Endothelial cell of umbilical vein (primary cell): ENCODE measurements around the gene CEP83. TPM values are rescaled to one million over a fixed set of nuclear protein-coding genes. Genes with fewer than 3 reads are reported as not detected.

ENCODE experiments used
- BruUV-seq: library from RNA; stranded (reverse); fragments of 400-500 nt; replicated peaks from 2 replicates; lab custom pipeline; 2021; lab: Mats Ljungman, UMichigan
- CTCF ChIA-PET: fragments of 300-600, 350-600 bp; sonication (Branson Sonifier 250); formaldehyde crosslinking; loops from one replicate; lab custom pipeline; 2021; ENCODE audit warnings: antibody characterized with exemption, inconsistent platforms; lab: Charles Lee
- POLR2A ChIA-PET: fragments of 300-600, 350-600 bp; sonication (Branson Sonifier 250); formaldehyde crosslinking; loops from one replicate; lab custom pipeline; 2021; ENCODE audit warnings: antibody characterized with exemption, inconsistent platforms; lab: Charles Lee
- DNase-seq: peaks from one replicate; pipeline ENCODE4 v3.0.0-alpha.2; 2011; ENCODE audit warnings: low read depth, low spot score
- FAIRE-seq: peaks from 2 replicates; lab custom pipeline; 2011; peaks lifted over from hg19 to GRCh38; lab: Jason Lieb, UNC
- H2AFZ ChIP-seq: 2 replicates; pipeline ENCODE4 v1.6.0; 2012; ENCODE audit warnings: low read depth, low read length, control low read depth, inconsistent platforms
- H3K27ac ChIP-seq: 2 replicates; pipeline ENCODE4 v1.5.1; 2011; ENCODE audit warnings: low read depth, mild to moderate bottlenecking, control low read depth, low read length, moderate library complexity; ENCODE audit not compliant: insufficient read depth
- H3K27me3 ChIP-seq, 2 experiments: 2 replicates each; pipeline versions ENCODE4 v1.6.0 to v1.6.1; 2011; ENCODE audit warnings: low read length in 2 of 2, mixed read lengths in 1 of 2; ENCODE audit not compliant: control insufficient read depth in 2 of 2, insufficient read depth in 2 of 2
- H3K36me3 ChIP-seq, 2 experiments: 2 replicates in 1 of 2; 3 replicates in 1 of 2; pipeline ENCODE4 v1.5.1; 2011; ENCODE audit warnings: low read length in 2 of 2, mild to moderate bottlenecking in 1 of 2, moderate library complexity in 1 of 2; ENCODE audit not compliant: control insufficient read depth in 2 of 2, insufficient read depth in 2 of 2; ENCODE audit errors: extremely low read depth in 1 of 2
- H3K4me1 ChIP-seq: 3 replicates; pipeline ENCODE4 v1.5.1; 2011; ENCODE audit warnings: mild to moderate bottlenecking, low read length; ENCODE audit not compliant: control insufficient read depth, insufficient read depth; ENCODE audit errors: extremely low read depth
- H3K4me2 ChIP-seq: 2 replicates; pipeline ENCODE4 v1.6.1; 2011; ENCODE audit warnings: low read length, control low read depth, mixed read lengths; ENCODE audit not compliant: insufficient read depth
- H3K4me3 ChIP-seq, 3 experiments: fragments of 200-600 bp in 1 of 3; sonication (generic), shearing (Covaris generic) in 1 of 3; replicated peaks in 1 of 3; 2 replicates each; pipeline ENCODE4 v1.5.1; 2011 to 2016; ENCODE audit warnings: control low read depth in 3 of 3, low read length in 3 of 3, mild to moderate bottlenecking in 2 of 3, inconsistent platforms in 1 of 3, low read depth in 1 of 3, moderate library complexity in 1 of 3; ENCODE audit not compliant: insufficient read depth in 1 of 3
- H3K79me2 ChIP-seq: 2 replicates; pipeline ENCODE4 v1.6.0; 2012; ENCODE audit warnings: low read length, inconsistent platforms; ENCODE audit not compliant: control insufficient read depth, insufficient read depth
- H3K9ac ChIP-seq: replicated peaks from 2 replicates; pipeline ENCODE3; 2011; ENCODE audit warnings: low read length, control low read depth; ENCODE audit not compliant: insufficient read depth; ENCODE audit errors: extremely low read depth
- H3K9me1 ChIP-seq: replicated peaks from 3 replicates; pipeline ENCODE4 v1.6.0; 2011; ENCODE audit warnings: mild to moderate bottlenecking, low read length; ENCODE audit not compliant: control insufficient read depth, insufficient read depth; ENCODE audit errors: extremely low read depth
- H3K9me3 ChIP-seq: replicated peaks from 2 replicates; pipeline ENCODE4 v1.5.1; 2012; ENCODE audit warnings: low read length, inconsistent platforms; ENCODE audit not compliant: control insufficient read depth, insufficient read depth
- H4K20me1 ChIP-seq: replicated peaks from 2 replicates; pipeline ENCODE3; 2011; ENCODE audit warnings: mild to moderate bottlenecking, low read length; ENCODE audit not compliant: control insufficient read depth, insufficient read depth; ENCODE audit errors: extremely low read depth
- CTCF ChIP-seq, 2 donors: IDR thresholded peaks; 1 replicate in 1 of 2; 2 replicates in 1 of 2; pipeline ENCODE4 v1.5.1; 2011; ENCODE audit warnings: low read length in 2 of 2, mild to moderate bottlenecking in 2 of 2, moderate library complexity in 2 of 2, control low read depth in 1 of 2, inconsistent platforms in 1 of 2, low read depth in 1 of 2; ENCODE audit not compliant: insufficient read depth in 1 of 2; ENCODE audit errors: extremely low read depth in 1 of 2
- FOS ChIP-seq: IDR thresholded peaks from 2 replicates; pipeline ENCODE4 v1.6.1; 2011; ENCODE audit warnings: mild to moderate bottlenecking, low read length, moderate library complexity, borderline replicate concordance; ENCODE audit not compliant: insufficient read depth
- GATA2 ChIP-seq: IDR thresholded peaks from 2 replicates; pipeline ENCODE4 v1.7.0; 2011; ENCODE audit warnings: low read depth, mild to moderate bottlenecking, moderate library complexity, mixed read lengths, low read length; ENCODE audit not compliant: insufficient read length, insufficient read depth
- MAX ChIP-seq: IDR thresholded peaks from 2 replicates; pipeline ENCODE4 v1.6.1; 2011; ENCODE audit not compliant: insufficient read depth, insufficient read length
- MYC ChIP-seq: IDR thresholded peaks from one replicate; pipeline ENCODE4 v1.6.1; 2011; ENCODE audit warnings: mild to moderate bottlenecking, low read depth, low read length
- POLR2A ChIP-seq: IDR thresholded peaks from 2 replicates; pipeline ENCODE4 v1.6.1; 2012; ENCODE audit warnings: low read depth, mild to moderate bottlenecking, control low read depth, low read length
- dilution Hi-C: fragments of 300-500 bp; cut with MboI; formaldehyde crosslinking; loops from one replicate; pipeline ENCODE4 v1.15.0; 2019; ENCODE audit warnings: low sequenced_read_pairs; ENCODE audit not compliant: extremely low pct_ligation_motif_present
- intact Hi-C: fragments of 100-400 bp; cut with micrococcal nuclease; formaldehyde crosslinking; loops from one replicate; pipeline ENCODE4 v1.10.0; 2022
- polyA plus RNA-seq, 4 experiments: library from polyadenylated mRNA; depleted of rRNA in 3 of 4; stranded (reverse) in 3 of 4; unstranded in 1 of 4; fragments of >200 nt; gene quantifications; 2 replicates each; pipeline versions ENCODE4 v1.2.1 to v1.2.3, GENCODE V29; 2011 to 2012; ENCODE audit warnings: missing spikeins in 1 of 4
- total RNA-seq: library from RNA; stranded (reverse); gene quantifications from 2 replicates; pipeline ENCODE4 v1.2.3, GENCODE V29; 2021

The CEP83 gene
- total and polyA plus RNA-seq, 2 donors (not counting 3 experiments of a cell fraction or from before 2014, with no cell fraction given), result 2.9 to 15.3 TPM

GRCh38 chr12:94498073-94498472 is 38.4 kb upstream of the CEP83 start:
- H3K4me2 ChIP-seq, result no peak overlapping the region
- H3K36me3 ChIP-seq, result no peaks in the 10 kb centered on the region
- no peaks in the 10 kb centered on the region for H4K20me1 ChIP-seq
- ChIA-PET CTCF (interaction anchor here (1.2 kb wide), 1 partner anchor 16 kb away, joined by 5 read pairs; no protein-coding TSS in a partner anchor), POLR2A (no interaction called here)
- no peak for TF ChIP-seq POLR2A
- no peak for TF ChIP-seq FOS
- no peak for TF ChIP-seq GATA2
- no peak for TF ChIP-seq MYC
- TF ChIP-seq MAX, result no peak
- TF ChIP-seq CTCF (IDR thresholded peaks at IDR 0.05; ENCODE audit: extremely low read depth in 1 of 2, insufficient read depth in 1 of 2, low read depth in 1 of 2, low read length in 2 of 2), result no peak
- intact Hi-C loops, result no loop called here
- no peak overlapping the region for H3K27ac ChIP-seq
- no peak overlapping the region for H3K4me3 ChIP-seq
- DNase-seq (no peak), FAIRE-seq (no peak)
- no TSS peak for BruUV-seq
- H3K4me1 ChIP-seq, result no peaks in the 10 kb centered on the region
- H3K27me3 ChIP-seq, result peaks cover 1 to 4% of the 10 kb centered on the region in 2 experiments
- H2AFZ ChIP-seq, result no peak overlapping the region
- no peak overlapping the region for H3K9ac ChIP-seq
- dilution Hi-C loops, result no loop called here
- no peaks in the 10 kb centered on the region for H3K79me2 ChIP-seq
- no peaks in the 10 kb centered on the region for H3K9me3 ChIP-seq
- no peaks in the 10 kb centered on the region for H3K9me1 ChIP-seq
